ENCODE data around the gene PLAAT5.

- TF ChIP-seq CTCF (IDR thresholded peaks at IDR 0.05), result no peak
- TF ChIP-seq POLR2A (IDR thresholded peaks at IDR 0.05), result no peak
Observed at GRCh38 chr11:63504933-63505586, 14.1 kb upstream of the PLAAT5 start.
